GM18502 (cell line): ENCODE results near the gene ALDH1A2.
"Not testable (repeated sequence)": the region's sequence is repeated elsewhere in the genome, so short reads cannot be mapped to it uniquely, and the experiment has no call there.

Experiments used
- ATAC-seq: cut with Tn5 transposase; IDR thresholded peaks from one replicate; pipeline ENCODE4 v1.9.1; 2021; ENCODE audit warnings: mild to moderate bottlenecking; ENCODE audit not compliant: unreplicated experiment, poor library complexity

The ALDH1A2 gene

DNA sequence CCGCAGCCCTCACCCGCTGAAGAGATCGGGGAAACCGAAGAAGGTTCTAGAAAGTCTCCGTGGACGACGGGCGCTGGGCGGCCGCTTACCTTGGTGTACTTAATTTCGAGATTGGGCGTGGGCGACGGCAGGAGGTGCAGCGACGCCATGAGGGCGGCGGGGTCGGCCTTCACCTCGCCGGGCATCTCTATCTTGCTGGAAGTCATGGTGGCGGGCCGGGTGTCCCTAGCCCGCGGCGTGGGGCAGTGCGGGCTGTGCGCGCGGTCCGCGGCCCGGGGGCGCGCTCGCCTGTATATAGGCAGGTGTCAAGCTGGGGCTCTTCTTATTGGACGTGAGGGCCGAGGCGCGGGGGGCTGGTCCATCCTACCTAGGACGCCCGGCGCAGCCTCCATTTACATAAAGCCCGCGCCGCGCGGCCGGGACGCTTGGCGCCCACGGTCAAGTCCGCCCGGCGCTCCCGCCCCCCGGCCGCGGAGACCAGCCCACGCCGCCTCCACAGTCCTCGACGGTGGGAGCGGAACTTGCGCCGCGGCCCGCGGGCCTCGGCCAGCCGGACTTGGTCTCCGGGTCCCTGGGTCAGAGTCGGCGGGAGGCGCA, at the start of gene ALDH1A2:
Gene ALDH1A2 (minus strand): TSS at position 267 of the 597 bp plus-strand sequence. CDS start 61 bp downstream, at position 206.
- no peak for ATAC-seq

DNA sequence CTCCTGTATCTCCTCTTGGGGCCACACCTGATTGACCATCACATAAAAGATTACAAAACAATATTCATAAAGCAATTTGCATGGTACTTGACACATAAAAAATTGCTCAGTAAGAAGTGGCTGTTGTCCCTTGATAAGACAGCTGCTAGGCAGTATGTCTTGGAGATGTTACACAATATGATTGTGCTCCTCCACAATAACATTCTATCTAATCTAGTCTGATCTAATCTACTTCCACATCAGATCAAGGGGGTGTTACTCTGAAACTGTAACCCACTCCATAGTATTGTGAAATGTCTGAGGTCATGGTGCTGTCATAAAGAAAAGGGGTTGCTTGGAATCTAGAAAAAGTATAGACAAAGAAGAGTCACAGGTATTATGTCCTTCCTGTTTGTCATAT, 49.3 kb upstream of the ALDH1A2 start:
- no peak for ATAC-seq

DNA sequence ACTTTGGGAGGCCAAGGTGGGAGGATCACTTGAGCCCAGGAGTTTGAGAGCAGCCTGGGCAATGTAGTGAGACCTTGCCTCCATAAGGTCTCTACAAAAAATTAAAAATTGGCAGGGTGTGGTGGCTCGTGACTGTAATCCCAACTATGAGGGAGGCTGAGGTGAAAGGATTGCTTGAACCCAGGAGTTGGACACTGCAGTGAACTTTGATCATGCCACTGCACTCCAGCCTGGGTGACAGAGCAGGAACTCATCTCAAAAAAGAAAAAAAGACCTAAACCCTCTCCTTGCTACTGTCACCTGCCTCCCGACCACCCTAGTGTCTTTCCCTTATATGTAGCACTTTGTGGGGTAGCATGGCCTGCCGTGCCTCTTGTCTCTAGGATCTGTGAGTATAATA, 48.9 kb upstream of the ALDH1A2 start:
- ATAC-seq, result no peak

DNA sequence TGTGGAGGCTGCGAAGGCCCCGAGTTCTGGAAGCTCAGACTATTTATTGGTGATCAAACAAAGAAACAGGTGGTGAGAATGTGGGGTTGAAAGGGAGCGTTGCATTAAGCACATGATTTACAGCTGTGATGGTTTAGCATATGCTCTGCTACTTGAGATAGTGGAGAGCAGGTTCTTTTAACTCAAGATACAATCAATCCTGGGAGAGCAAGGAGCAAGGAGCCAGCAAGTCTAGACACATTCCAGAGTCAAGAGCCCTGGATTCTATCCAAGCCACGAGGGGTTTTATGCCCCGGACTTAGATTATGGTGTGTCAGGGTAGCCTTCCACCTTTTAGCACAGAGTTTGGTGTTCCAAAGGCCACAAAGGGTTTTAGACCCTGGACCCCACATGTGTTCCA, 47.8 kb upstream of the ALDH1A2 start:
- not testable (repeated sequence) for ATAC-seq

DNA sequence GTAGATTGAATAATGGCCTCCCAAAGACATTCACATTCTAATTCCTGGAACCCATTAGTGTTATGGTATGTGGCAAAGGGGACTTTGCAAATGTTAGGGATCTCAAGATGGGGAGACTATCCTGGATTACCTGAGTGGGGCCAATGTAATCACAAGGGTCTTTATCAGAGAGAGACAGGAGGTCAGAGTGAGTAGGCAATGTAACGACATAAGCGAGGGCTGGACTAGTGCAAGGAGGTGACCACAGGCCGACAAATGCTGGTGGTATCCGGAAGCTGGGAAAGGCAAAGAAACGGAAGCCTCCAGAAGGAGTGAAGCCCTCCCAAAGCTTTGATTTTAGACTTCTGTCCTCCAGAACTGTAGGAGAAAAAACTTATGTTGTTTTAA, 46.2 kb upstream of the ALDH1A2 start:
- ATAC-seq, result no peak

DNA sequence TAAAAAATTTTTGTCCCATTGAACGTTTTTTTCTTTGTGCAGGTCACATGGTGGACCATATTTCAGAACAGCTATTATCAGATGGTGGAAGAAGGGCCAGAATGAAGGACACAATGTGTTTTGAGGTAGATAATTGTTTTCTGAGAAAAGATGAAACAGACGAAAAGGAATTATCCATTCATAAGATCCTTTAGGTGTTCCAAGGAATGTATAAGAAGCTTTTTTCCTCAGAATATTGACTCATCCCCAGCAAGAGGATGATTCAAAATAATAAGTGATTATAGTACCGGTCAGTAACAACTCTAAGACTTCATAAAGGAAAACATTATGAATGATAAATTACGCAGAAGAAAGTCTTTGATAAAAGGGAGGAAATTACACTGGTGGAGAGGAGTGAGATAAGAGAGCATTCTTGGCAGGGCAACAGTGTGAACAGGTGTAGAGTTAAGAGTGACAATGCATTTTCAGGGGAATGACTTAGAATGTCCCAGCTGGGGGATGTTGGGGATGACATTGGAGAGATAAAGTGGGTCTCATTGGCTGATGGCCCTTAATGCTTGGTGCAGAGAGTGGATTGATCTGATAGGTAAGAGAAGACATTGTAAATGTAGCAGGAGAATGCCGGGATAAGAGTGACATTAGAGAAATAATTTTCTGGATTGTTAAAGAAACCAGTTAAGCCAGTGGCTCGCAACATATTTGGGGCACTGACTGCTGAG, 45.6 kb upstream of the ALDH1A2 start:
- ATAC-seq, result no peak

DNA sequence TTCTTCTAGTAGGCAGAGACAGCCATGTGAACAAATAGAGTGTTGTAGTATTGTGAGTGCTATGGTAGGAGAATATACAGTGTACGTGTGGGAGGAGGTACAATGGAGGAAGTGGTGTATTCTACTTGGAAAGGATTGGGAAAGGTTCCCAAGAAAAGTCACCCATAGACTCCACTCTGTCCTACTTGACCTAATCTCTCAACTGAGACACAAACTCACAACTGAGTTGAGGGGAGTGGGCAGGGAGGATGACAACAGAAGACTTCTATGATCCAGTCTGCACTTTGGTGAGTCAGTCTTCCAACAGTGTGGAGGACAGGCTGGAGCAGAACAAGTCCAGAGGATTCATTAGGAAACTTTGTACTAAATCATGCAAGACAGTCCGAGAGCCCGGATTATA, 43.9 kb upstream of the ALDH1A2 start:
- no peak for ATAC-seq

DNA sequence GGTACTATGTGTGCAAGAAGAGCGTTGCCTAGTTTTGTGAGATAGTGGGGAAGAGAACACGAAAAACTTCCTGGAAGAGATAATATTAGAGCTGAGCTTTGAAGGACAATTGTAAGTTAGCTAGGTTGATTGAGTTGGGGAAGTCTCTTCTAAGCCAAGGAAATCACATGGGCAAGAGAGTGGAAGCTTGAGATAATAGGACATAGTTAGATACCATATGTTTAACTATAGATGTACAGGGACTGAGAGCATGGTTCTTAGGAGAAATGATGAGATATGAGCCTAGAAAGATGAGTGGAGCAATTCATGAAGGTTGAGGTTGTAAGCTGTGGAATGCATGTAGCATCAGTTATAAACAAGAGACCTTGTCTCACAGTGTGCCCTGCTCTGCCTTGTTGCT, 42.6 kb upstream of the ALDH1A2 start:
- ATAC-seq, result no peak

DNA sequence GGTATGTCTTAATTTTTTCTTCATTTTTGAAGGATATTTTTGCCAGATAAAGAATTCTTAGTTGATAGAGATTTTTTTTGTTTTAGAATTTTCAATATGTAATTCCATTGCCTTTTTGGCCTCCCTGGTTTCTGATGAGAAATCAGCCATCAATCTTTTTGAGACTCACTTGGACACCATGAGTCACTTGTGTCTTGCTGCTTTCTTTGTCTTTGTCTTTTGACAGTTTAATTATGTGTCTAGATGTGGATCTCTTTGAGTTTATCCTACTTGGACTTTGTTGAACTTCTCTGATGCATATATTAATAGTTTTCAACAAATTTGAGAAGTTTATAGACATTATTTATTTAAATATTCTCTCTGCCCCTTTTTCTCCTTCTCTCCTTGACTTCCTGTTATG, 38.0 kb upstream of the ALDH1A2 start:
- ATAC-seq, result no peak

DNA sequence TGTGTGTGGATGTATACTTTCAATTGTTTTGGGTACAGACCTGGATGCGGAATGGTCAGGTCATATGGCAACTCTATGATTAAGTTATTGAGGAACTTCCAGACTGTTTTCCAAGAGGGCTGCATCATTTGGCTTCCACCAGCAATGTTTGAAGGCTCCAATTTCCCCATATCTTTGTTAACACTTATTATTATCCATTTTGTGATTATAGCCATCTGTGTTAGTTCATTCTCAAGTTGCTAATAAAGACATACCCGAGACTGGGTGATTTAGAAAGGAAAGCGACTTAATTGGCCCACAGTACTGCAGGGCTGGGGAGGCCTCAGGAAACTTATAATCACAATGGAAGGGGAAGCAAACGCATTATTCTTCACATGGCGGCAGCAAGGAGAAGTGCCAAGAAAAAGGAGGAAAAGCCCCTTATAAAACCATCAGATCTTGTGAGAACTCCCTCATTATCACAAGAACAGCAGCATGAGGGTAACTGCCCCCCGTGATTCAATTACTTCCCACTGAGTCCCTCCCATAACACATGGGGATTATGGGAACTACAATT, 31.1 kb upstream of the ALDH1A2 start:
- no peak for ATAC-seq

DNA sequence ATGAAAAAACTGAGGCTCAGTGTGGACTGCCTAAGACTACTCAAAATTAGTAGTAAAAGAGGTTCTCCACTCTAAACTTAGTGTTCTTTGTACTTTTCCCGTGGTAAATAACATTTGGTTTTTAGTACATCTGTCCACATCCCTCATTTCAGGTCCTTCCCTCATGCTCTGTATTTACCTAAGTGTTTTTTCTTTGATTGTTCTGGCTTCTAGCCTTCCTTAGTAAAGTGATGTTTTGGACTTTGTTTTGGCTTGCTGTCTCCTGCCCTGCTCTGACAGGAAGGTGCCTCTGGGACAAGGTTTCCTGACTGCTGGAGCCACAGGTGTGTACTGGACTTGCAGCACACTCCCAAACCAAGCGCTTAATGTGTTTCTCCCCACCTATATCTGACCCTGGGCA, 29.9 kb upstream of the ALDH1A2 start:
- ATAC-seq, result no peak

DNA sequence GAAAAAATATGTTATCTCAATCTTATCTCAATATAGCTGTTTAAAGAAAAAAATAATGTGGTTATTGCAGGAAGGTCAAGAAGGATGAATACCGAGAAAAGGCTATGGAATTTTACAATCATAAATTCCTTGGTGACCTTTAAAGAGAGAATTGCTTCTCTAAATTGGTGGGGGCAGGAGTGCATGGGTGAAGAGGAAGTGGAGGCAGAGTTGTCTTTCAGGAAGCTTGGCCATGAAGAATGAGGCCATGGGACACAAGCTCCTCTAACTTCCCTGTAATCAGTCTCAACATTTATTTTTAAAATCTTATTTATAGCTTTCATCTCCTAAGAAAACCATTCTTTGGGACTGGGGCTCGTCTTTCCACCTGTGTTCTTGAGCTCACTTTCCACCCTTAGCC, 22.4 kb upstream of the ALDH1A2 start:
- ATAC-seq, result no peak

DNA sequence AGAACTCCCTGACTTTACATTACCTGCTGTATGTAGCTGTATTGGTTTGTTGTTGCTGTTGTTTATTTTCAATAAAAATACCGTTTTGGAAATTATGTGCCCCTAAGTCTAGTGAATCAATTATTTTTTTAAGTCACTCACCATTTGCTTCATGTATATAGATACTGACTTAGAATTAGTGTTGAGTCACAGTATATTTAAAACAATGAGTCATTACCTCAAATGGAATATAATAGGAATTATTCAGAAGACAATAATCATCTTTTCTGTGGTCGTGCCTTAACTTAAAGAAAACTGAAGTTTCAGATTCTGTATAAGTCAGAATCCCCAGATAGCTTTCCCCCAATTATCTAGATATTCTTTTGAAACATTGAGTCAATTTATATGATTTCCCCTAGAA, 21.0 kb upstream of the ALDH1A2 start:
- ATAC-seq, result no peak

DNA sequence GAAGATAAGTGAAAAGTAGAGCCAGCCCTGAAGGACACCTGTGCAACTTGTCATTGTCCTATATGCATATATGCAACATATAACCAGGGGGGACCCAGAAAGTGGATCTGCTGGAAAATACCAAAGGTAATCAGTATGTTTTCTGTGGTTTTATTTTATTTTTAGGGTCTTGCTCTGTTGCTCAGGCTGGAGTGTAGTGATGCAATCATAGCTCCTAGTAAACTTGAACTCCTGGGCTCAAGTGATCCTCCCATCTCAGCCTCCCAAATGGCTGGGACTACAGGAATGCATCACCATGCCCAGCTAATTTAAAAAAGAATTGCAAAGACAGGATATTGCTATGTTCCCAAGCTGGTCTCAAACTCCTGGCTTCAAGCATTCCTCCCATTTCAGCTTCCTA, 18.0 kb upstream of the ALDH1A2 start:
- no peak for ATAC-seq

DNA sequence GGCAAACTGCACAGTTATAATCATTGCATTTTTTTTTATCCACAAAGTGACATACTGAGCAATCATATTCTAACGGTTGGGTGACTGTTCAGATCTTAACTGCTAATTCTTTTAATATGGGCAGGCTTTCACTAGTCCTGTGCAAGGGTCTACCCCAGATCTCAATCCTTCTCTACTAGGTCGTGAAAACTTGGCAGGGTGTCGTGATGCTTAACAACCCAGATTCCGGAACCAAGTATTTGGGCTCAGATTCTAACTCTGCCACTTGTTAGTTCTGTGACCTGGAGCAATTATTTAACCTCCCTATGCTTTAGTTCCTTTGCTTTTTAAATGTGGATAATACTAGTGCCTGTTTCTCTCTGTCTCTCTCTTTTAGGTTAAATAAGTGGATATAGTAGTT, 16.4 kb upstream of the ALDH1A2 start:
- no peak for ATAC-seq

DNA sequence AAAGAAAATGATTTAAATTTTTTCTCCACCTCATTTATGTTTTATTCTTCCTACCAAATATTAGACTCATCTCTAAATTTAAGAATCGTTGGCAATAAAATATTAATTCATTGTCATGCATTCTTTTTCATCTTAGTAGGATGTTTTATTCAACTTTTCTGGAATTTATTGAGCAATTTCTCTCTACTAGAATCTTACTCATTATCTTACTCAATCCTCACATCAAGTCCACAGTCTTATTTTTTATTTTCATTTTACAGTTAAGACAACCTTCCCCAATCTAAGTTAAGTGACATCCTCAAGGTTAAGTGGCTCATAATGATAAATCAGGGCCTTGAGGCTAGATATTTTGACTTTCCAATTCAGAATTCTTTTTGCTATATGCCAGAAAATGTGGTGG, 15.9 kb upstream of the ALDH1A2 start:
- ATAC-seq, result no peak

DNA sequence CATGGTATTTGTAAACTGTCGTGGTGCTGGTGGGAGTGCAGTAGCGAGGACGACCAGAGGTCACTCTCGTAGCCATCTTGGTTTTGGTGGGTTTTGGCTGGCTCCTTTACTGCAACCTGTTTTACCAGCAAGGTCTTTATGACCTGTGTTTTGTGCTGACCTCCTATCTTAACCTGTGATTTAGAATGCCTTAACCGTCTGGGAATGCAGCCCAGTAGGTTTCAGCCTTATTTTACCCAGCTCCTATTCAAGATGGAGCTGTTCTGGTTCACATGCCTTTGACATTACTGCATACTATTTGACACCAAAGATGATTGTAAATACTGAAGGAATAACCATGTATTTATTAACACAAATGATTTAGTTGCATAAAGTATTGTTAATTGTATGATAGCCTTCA, 15.4 kb upstream of the ALDH1A2 start:
- not testable (repeated sequence) for ATAC-seq

DNA sequence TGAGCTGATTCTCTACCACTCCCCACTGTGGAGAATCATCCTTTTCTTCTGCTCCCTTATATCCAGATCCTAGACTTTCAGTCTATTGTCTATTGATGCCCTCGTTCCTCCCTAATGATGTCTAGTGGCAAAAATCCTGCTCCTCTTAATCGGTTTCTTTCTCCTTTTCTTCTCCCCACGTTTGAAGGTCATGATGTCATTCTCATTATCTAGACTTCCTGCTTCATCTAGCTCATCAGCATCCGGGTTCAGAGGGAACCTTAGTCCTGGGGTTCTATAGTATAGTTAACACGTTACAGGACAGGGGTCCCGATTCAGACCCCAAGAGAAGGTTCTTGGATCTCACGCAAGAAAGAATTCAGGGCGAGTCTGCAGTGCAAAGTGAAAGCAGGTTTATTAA, 14.9 kb upstream of the ALDH1A2 start:
- ATAC-seq, result no peak

DNA sequence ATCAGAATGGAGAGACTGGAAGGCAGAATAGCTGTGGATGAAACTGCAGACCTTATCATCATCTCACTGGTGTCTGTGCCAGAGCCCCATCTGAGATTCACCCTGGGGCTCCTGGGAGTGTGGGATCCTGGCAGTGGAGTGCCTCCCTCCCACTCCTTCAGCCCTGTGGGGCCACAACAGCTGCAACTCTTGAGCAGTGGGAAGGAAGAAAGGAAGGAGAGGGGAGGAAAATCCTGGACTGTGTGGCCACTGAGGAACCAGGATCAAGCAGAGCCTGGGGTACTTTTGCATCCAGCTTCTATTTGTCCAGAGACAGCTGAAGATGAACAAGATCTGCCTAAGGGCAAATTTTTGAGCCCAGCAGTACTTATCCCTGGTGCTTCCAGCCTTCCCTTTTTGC, 13.1 kb upstream of the ALDH1A2 start:
- ATAC-seq, result no peak

DNA sequence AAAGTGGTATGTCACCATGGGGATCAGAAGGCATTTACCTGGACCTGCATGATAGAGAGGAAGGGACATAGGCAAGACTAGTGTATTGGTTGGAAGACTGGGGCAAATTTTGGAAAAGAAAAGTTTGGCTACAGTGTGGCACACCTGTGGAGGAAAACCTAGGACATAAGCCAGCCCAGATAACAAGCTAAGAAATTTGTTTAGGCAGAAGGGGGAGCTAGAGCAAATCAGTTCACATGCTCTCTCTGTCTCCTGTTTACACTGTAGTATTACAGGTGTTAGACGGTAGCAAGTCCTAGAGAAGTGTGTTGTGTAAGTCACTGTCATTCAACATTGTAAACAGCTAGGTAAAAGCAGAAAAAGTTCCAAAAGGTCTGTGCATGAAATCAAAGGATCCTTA, 11.9 kb upstream of the ALDH1A2 start:
- no peak for ATAC-seq

DNA sequence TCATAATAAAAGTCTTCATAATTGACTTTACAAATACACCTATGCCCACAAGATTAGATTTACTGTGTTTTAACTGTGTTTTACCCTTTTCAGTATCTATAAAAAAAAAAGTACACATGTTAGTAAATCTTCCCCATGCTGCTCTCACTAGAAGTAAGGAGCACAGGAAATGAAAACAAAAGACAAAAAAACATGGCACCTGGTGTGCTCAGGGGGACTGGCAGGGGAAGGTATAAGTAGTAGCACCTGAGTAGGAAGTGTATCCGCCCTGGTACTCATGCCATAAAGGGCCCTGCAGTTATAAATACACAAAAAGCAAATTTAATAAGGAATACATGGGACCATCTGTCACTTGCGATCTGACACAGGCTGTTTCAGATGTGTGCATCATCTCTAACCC, 8.9 kb upstream of the ALDH1A2 start:
- ATAC-seq, result no peak

DNA sequence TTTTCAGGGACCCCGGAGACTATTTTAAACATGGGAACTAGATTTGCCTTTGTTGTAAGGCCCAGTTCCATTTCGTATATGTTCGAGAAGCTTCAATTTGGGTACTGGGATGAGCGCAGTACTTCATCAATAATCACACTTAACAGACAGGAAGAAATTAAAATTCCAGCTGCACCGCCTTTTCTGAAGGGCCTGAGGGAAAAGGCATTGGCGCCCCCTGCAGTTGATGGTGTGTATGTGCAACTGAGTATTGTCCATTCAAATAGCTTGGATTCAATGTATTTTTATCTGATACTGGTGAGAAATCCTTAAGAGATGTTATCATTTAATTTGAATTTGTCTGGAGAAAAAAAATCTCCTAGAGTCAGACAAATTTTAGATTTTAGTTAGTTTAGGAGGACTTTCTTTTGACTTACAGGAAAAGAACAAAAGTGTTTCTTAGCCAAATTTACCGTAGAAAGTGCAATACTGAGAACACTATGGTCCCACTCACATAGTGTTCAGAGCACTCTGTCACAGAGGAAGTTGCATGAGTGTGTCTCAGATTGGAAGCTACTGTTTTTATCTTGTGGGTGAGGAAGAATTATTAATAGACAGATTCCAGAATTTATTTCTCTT, 5.4 kb upstream of the ALDH1A2 start:
- no peak for ATAC-seq
